Glomerular endothelial cell (primary cell): ENCODE results near the gene CNKSR1. TPM values are rescaled to one million over a fixed set of nuclear protein-coding genes. Genes with fewer than 3 reads are reported as not detected.
A peak's percentile ranks its signal among the peaks of the same experiment; 100 is the strongest.

ENCODE experiments used
- DNase-seq: peaks from one replicate; pipeline ENCODE4 v3.0.0-alpha.2; 2011; ENCODE audit warnings: low read depth, low spot score; ENCODE audit errors: extremely low read depth
- total RNA-seq: library from RNA; depleted of rRNA; stranded (reverse); fragments of >200 nt; gene quantifications from 2 replicates; pipeline ENCODE4 v1.2.3, GENCODE V29; 2015

The CNKSR1 gene
- total RNA-seq, result 1.0 TPM in 1 of 2 replicates, not detected in the other

- no peak for DNase-seq
Measured at GRCh38 chr1:26177182-26177684, at the start of gene CNKSR1. TSS of gene CNKSR1 (plus strand) at chr1:26177491. CDS start at chr1:26177548, 57 bp downstream.

DNA sequence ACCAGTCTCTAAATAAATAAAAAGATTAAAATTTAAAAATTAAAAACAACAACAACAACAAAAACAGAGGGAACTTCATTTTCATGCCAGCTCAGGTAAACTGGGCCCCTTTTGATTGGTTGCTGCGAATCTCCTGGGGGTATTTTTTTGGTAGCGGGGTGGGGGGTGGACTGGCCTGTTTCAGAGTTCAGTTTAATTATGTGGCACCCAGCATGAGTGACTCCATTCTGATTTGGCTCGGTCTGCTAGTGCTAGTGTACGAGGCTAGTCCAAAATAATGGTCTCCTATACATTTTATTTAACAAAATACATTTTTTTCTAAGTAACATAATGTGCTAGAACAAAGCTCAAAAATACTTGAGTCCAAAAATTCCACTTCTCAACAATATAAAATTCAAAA, 47.5 kb upstream of the CNKSR1 start:
- no peak for DNase-seq

DNA sequence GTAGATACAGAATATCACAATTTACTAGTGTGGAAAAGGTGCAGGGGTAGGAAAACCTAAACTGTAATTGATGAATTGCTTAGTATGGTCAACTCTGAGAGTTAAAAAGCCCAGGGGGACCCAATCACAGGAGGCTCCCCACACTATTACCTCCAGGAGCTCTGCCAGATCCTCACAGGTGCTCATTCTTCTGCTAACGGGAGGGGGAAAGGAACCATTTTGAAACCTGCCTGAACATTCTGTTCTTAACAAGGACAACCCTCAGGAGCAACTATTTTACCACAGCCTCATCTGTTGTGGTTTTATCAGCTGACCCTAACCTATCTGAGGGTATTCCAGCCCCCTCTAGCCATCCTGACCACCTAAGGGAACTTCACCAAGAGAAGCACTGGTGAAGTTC, 46.6 kb upstream of the CNKSR1 start:
- DNase-seq, result no peak

GRCh38 chr1:26132128-26132833, 45.0 kb upstream of the CNKSR1 start:
- DNase-seq, result no peak

DNA sequence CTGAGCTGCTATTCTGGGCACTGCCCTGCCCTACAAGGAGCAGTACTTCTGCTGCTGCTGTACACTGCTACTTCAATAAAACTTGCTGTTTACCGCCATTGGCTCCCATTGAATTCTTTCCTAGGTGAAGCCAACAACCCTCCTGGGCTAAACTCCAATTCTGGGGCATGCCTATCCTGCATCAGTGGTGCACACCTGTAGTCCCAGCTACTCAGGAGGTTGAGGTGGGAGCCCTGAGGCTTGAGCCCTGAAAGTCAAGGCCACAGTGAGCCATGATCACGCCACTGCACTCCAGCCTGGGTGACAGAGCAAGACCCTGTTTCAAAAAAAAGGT, 44.5 kb upstream of the CNKSR1 start:
- no peak for DNase-seq

DNA sequence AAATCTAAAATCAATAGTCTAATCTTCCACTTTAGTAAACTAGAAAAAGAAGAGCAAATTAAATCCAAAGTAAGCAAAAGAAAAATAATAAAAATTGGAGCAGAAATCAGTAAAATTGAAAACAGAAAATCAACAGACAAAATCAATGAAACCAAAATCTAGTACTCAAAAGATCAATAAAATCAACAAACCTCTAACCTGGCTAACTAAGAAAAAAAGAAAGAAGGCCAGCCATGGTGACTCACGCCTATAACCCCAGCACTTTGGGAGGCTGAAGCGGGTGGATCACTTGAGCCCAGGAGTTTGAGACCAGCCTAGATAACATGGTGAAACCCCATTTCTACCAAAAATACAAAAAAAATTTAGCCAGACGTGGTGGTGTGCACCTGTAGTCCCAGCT, 42.8 kb upstream of the CNKSR1 start:
- DNase-seq, result no peak

DNA sequence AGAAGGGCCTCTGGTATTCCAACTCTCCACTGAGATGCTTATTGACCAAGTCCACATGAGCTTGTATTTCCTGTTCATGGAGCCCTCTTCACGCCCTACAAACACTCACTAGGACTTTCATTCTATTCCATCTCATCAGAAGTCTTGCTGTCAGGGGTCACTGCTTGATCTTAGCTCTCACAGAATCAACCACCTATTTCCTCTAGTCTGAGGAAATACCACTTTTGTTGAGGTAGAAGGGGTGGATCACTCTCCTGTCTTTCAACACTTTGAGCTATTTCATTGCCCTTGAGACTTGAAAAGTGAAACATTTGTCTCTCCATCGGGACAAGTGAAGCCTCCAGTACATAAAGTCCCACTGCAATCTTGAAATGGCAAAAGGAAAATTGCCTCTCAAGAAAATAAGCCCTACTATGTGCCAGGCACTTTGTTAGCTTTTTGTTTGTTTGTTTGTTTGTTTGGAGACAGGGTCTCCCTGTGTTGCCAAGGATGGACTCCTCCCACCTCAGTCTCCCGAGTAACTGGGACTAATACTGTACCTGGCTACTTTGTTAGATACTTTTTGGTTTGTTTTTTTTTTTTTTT, 38.2 kb upstream of the CNKSR1 start:
- DNase-seq, result no peak

- no peak for DNase-seq
Measured at GRCh38 chr1:26142159-26142558, 35.1 kb upstream of the CNKSR1 start.

DNA sequence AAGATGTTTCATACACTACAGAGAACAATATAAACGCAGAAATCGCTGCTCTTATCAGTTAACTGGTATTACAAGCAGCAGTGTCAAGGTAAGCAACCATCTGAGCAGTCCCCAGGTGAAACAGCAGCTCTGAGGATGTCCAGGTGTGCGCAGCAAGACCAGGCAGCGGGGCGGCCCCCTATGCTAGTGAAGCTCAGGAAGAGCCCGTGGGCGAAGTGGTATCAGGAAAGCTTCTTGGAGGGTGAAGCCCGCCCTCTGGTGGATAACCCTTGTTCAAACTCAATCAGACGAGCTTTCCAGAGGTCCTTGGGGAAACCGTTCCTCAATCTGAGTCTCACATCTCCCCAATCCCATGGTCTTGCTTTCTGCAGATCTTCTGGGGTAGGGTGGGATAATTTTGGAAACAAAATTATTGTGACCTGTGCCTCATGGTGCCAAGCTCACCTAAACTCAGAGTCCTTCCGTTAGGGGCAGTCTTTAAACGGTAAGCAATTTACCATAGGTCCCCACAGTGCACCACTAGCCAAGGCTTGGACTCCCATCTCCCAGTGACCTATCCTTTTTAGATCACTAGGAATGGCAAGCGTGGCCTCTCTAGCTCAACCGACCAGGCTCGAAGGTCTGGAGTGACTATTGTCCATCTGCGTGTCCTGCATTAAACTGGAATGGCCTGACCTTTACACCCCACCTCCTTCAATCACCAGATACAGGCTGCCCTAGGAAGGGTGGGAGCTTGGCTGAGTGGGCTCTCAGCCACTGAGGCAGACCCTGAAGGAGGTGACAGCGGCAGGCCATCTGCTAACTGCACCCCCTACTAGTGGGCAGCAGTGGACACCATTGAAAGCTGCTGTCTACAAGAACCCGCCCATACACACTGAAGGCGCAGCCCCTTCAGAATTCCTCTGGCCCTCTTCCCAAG, 32.0 kb upstream of the CNKSR1 start:
- peak; percentile 83 for DNase-seq

GRCh38 chr1:26145960-26146294, 31.4 kb upstream of the CNKSR1 start:
- no peak for DNase-seq

DNA sequence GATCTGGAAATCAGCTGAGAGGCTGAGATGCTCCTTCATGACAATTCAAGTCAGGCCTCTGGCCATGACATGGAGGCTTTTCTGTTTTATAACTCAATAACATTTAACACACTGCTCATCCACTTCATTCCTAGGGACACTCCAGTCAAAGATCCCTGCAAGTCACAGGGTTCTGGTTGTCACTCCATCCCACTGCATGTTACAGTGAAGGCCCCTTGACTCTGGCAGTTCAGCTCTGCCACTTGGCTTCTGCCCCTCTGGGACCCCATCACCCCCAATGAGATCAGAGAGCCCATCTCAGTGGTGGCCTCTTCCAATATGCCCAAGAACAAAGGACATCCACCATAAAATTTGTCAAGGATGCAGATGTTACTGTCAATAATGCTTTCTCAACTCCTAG, 28.4 kb upstream of the CNKSR1 start:
- no peak for DNase-seq

DNA sequence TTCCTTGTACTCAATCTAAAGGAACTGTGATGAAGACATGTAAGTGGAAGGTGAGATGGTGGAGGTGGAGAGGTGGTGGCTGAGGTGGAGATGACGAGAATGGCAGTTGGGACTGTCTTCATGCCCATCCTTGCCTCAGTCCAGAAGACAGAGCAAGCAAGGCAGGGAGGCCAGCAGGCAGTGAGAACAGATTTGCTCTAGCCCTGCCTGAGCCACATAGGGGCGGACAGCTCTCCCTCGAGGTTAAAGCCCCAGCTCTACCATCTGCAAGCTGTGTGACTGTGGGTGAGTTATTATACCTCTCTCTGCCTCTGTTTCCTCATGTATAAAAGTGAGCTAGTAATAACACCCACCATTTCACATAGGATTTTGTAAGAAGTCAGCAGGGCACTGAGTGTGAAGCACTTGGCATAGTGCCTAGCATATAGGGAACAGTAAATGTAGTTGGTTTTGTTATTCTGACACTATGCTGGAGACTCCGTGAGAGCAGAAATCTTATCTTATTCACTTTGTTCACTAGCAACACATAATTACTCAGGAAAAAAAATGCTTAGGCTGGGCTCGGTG, 23.2 kb upstream of the CNKSR1 start:
- DNase-seq, result no peak

- no peak for DNase-seq
Measured at GRCh38 chr1:26154750-26155149, 22.5 kb upstream of the CNKSR1 start.

DNA sequence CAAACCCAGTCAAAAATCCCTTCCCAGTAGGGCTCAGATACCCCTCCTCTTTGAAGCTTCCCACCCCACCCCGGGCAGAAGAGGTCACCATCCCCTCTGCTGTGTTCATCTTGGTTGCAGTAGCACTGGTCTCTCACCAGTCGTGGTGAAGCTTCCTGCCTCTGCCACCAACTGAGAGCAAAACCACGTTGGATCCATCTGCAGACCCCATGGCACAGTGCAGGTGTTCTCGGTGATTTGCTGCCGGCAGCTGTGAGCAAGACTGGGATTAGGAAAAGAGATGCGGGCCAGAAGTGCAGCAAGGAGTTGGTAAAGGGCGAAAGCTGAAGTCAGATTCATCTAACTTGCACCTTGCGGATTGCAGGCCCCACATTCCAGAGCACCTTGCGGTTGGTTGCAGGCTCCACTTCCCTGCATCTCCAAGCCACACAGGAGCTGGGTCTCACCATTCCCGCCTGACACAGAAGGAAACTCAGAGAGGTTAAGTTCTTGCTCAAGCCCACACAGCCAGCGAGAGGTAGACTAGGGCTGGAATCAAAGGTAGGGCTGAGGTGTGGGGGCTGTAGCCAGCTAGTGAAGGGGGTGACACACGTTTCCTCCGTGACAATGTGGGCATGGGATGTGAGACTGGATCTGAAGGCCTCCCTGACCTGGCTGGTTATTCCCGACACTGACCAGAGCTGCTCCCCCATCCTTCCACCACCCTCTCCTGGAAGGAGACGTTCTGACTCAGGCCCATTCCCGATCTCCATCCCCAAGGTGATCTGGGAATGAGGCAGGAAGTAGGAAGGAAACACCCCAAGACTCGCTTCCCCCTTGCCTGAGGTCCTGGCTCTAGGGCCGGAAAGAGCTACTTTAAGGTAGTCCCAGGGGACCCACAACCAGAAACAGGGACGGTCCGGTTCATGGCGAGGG, 21.7 kb upstream of the CNKSR1 start:
- DNase-seq, result no peak

GRCh38 chr1:26156285-26157038, 20.8 kb upstream of the CNKSR1 start:
- DNase-seq, result no peak

DNA sequence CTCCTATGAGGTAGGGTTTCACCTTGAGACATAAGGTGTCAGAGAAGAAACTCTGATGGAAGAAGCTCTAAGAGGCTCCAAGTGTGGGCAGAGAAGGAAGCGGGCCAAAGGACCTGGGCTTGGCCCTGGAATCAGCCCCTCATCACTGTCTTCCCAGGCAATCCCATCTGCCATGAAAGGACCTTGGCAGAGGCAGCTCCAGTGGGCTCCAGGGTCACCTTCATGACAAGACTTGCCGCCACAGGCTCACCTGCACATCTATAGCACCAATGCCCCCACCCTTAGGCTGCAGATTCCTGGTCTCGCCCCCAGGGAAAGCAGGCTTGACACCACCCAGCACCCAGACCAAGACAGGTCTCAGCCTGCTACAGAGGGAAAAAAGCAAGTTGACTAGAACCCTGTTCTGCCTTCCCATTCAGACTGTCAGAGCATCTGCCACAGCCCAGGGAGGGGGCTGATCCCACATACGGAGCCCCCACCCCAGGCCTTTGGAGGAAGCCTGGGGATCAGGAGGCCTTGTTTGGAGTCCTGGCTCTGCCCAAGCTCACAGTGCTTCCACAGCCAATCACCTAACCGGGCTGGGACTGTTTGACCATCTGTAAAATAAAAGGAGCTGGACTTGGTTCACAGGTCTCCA, 18.9 kb upstream of the CNKSR1 start:
- DNase-seq, result no peak

- no peak for DNase-seq
Measured at GRCh38 chr1:26158908-26159742, 18.2 kb upstream of the CNKSR1 start, which contains the start of gene FAM110D. TSS of gene FAM110D (plus strand) at chr1:26159079. CDS start at chr1:26161292, 2,213 bp downstream.

GRCh38 chr1:26159743-26160039, 17.6 kb upstream of the CNKSR1 start:
- no peak for DNase-seq
